DOHH2 (cell line): ENCODE data around the gene NOL8.

ENCODE experiments used
- H3F3A ChIP-seq: fragments of 200-600 bp; sonication (generic), shearing (Covaris generic); 2 replicates; pipeline ENCODE4 v1.6.0; 2016; ENCODE audit warnings: antibody characterized with exemption, mild to moderate bottlenecking; ENCODE audit not compliant: control insufficient read depth, insufficient read depth
- H3K27ac ChIP-seq: fragments of 200-600 bp; sonication (generic); 2 replicates; pipeline ENCODE4 v1.5.1; 2014; ENCODE audit warnings: low read depth, mild to moderate bottlenecking, low read length, moderate library complexity
- H3K27me3 ChIP-seq: fragments of 200-600 bp; sonication (generic); 2 replicates; pipeline ENCODE4 v1.6.1; 2014; ENCODE audit warnings: mild to moderate bottlenecking, low read length, mixed read lengths; ENCODE audit not compliant: control insufficient read depth
- H3K36me3 ChIP-seq: fragments of 200-600 bp; sonication (generic); 2 replicates; pipeline ENCODE4 v1.6.1; 2014; ENCODE audit warnings: mild to moderate bottlenecking, low read length, moderate library complexity, mixed read lengths; ENCODE audit not compliant: control insufficient read depth
- H3K4me1 ChIP-seq: fragments of 200-600 bp; sonication (generic); 2 replicates; pipeline ENCODE4 v1.6.1; 2014; ENCODE audit warnings: mild to moderate bottlenecking, low read length, mixed read lengths; ENCODE audit not compliant: control insufficient read depth
- H3K4me2 ChIP-seq: fragments of 200-600 bp; sonication (generic); 2 replicates; pipeline ENCODE4 v1.6.0; 2014; ENCODE audit warnings: mild to moderate bottlenecking, low read length, moderate library complexity
- H3K4me3 ChIP-seq: fragments of 200-600 bp; sonication (generic); 2 replicates; pipeline ENCODE4 v1.5.1; 2014; ENCODE audit warnings: mild to moderate bottlenecking, low read length, mixed read lengths
- H3K79me2 ChIP-seq: fragments of 200-600 bp; sonication (generic); 2 replicates; pipeline ENCODE4 v1.6.1; 2014; ENCODE audit warnings: mild to moderate bottlenecking, low read length, mixed read lengths; ENCODE audit not compliant: control insufficient read depth
- H3K9me2 ChIP-seq: fragments of 200-600 bp; sonication (generic); replicated peaks from 2 replicates; pipeline ENCODE4 v1.6.1; 2014; ENCODE audit warnings: mild to moderate bottlenecking, low read length, mixed read lengths; ENCODE audit not compliant: control insufficient read depth
- H3K9me3 ChIP-seq: fragments of 200-600 bp; sonication (generic); 2 replicates; pipeline ENCODE4 v1.6.1; 2014; ENCODE audit warnings: antibody characterized with exemption, low read length, mixed read lengths; ENCODE audit not compliant: control insufficient read depth, insufficient read depth
- H4K20me1 ChIP-seq: fragments of 200-600 bp; sonication (generic); 2 replicates; pipeline ENCODE4 v1.6.0; 2014; ENCODE audit warnings: low read depth, mild to moderate bottlenecking, antibody characterized with exemption, low read length, moderate library complexity; ENCODE audit not compliant: control insufficient read depth, insufficient read depth
- EZH2phosphoT487 ChIP-seq: fragments of 200-600 bp; sonication (generic); IDR thresholded peaks from 2 replicates; pipeline ENCODE4 v1.6.1; 2017; ENCODE audit warnings: borderline replicate concordance, mild to moderate bottlenecking, antibody characterized with exemption, low read length, moderate library complexity, mixed read lengths
- TF ChIP-seq, protein P1 (sequence below): fragments of 200-600 bp; sonication (generic); IDR thresholded peaks from one replicate; pipeline ENCODE4 v1.5.1; 2014; ENCODE audit warnings: antibody characterized with exemption, mild to moderate bottlenecking, low read depth, low read length; ENCODE audit not compliant: poor library complexity, severe bottlenecking

NOL8 gene

DNA sequence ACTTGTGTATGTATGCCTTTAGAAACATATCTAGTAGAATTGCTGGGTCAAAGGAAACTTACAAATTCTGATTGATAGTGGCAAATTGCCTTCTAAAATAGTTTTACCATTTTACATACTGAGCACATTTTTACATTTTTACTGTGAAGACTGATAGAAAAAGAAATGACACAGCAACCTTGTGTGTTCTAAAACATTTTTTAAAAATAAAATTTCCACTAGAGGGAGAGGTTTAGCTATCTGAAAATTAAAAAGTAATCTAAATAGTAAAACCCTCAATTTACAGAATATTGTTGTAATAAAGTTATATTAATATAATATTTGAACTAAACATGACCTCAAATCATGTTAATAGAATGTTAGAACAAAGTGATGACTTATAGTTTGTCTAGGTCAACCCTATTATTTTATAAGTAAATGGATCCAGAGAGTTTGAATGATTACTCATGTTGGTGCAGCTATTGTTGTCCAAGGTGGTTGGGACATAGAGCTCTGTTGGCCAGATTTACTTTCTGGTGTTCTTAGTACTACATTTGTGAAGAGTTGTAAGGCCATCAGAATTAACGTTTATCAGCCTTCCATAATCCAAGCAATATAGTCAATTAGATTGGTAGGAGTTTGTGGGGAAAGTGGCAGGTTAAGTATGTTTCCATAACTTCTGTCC lies 17.8 kb upstream of the NOL8 start:
- peaks cover 8% of the 10 kb centered on the region; the same call in 1 of the 2 replicates for H3K9me3 ChIP-seq
- no peaks in the 10 kb centered on the region for H3K4me1 ChIP-seq
- H3K9me2 ChIP-seq = no peaks in the 10 kb centered on the region
- peaks cover 56% of the 10 kb centered on the region for H3K36me3 ChIP-seq
- no peak overlapping the region for H3K27ac ChIP-seq
- TF ChIP-seq, protein P1, sequence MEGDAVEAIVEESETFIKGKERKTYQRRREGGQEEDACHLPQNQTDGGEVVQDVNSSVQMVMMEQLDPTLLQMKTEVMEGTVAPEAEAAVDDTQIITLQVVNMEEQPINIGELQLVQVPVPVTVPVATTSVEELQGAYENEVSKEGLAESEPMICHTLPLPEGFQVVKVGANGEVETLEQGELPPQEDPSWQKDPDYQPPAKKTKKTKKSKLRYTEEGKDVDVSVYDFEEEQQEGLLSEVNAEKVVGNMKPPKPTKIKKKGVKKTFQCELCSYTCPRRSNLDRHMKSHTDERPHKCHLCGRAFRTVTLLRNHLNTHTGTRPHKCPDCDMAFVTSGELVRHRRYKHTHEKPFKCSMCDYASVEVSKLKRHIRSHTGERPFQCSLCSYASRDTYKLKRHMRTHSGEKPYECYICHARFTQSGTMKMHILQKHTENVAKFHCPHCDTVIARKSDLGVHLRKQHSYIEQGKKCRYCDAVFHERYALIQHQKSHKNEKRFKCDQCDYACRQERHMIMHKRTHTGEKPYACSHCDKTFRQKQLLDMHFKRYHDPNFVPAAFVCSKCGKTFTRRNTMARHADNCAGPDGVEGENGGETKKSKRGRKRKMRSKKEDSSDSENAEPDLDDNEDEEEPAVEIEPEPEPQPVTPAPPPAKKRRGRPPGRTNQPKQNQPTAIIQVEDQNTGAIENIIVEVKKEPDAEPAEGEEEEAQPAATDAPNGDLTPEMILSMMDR = no peak
- TF ChIP-seq EZH2phosphoT487 = no peak
- H3F3A ChIP-seq = no peaks in the 10 kb centered on the region
- H3K4me2 ChIP-seq = no peak overlapping the region
- no peak overlapping the region for H3K4me3 ChIP-seq
- no peaks in the 10 kb centered on the region for H3K79me2 ChIP-seq
- H3K27me3 ChIP-seq = no peaks in the 10 kb centered on the region
- H4K20me1 ChIP-seq = no peaks in the 10 kb centered on the region

DNA sequence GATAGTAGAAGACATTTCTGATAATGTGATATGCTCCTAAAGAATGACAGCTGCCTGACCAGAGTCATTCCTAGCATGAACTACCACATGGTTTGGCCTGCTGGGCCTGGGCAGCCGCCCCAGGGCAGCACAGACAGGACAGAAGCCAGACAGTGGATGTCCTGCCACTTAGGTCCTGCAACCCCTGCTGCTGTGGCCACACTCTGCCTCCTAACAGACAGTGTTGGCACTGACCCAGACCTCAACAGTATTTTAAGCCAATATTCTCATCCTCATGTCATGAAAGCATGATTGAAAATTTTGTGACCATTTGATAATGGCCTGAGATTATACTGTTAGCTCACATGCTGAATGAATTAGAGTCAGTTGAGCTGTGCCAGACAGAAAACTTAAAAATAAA lies 16.4 kb upstream of the NOL8 start:
- Histone ChIP-seq H3K9me3 (peaks cover 8% of the 10 kb centered on the region; the same call in 1 of the 2 replicates), H4K20me1 (no peaks in the 10 kb centered on the region), H3F3A (no peaks in the 10 kb centered on the region), H3K9me2 (no peaks in the 10 kb centered on the region), H3K4me3 (no peak overlapping the region), H3K79me2 (no peaks in the 10 kb centered on the region), H3K27ac (no peak overlapping the region), H3K36me3 (peaks cover 63% of the 10 kb centered on the region), H3K27me3 (no peaks in the 10 kb centered on the region), H3K4me2 (no peak overlapping the region), H3K4me1 (no peaks in the 10 kb centered on the region)
- no peak for TF ChIP-seq EZH2phosphoT487
- TF ChIP-seq, protein P1 = no peak

DNA sequence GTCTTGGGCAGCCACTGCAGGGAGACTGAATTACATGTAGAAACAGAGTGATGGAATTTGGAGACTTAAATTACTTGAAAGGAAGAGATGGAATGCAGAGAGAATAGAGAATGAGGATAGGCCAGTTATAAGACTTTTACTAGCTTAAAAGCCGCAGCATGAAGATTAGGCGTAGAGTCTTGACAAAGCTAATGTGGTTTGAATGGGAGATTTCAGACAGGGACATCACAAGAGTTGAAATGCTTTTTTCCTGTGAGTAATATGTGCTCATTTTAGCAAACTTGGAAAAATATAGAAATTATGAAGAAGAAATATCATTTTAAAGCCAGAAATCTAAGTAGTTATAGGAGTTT lies 8.1 kb upstream of the NOL8 start:
- H3K79me2 ChIP-seq = peaks cover 26% of the 10 kb centered on the region
- H3K9me3 ChIP-seq = no peaks in the 10 kb centered on the region
- TF ChIP-seq, protein P1 = no peak
- no peak for TF ChIP-seq EZH2phosphoT487
- no peaks in the 10 kb centered on the region for H4K20me1 ChIP-seq
- H3K27me3 ChIP-seq = no peaks in the 10 kb centered on the region
- no peak overlapping the region for H3K4me3 ChIP-seq
- no peaks in the 10 kb centered on the region; the same call in 1 of the 2 replicates for H3K4me1 ChIP-seq
- H3K9me2 ChIP-seq = no peaks in the 10 kb centered on the region
- no peak overlapping the region for H3K4me2 ChIP-seq
- H3F3A ChIP-seq = no peaks in the 10 kb centered on the region
- H3K27ac ChIP-seq = no peak overlapping the region
- H3K36me3 ChIP-seq = peaks cover 42% of the 10 kb centered on the region
